Activated T-helper 17 cell treated with anti-CD3 and anti-CD28 coated beads, Interleukin-2, amount 50 U/mL, for 72 hours (primary cell): ENCODE measurements around the gene PRAF2. TPM values are rescaled to one million over a fixed set of nuclear protein-coding genes. Genes with fewer than 3 reads are reported as not detected.

Source experiments
- ATAC-seq: fragments of 150-1000 bp; cut with Tn5 transposase; replicated peaks from 2 replicates; pipeline ENCODE4 v1.10.0; 2021; ENCODE audit warnings: mild to moderate bottlenecking, moderate library complexity
- H3K27ac Mint-ChIP-seq: one replicate; pipeline ENCODE4 v1.8.0; 2022; ENCODE audit warnings: mixed read lengths
- H3K27me3 Mint-ChIP-seq: one replicate; pipeline ENCODE4 v1.8.0; 2022; ENCODE audit warnings: mixed read lengths
- H3K36me3 Mint-ChIP-seq: one replicate; pipeline ENCODE4 v1.8.0; 2022; ENCODE audit warnings: low read depth, mild to moderate bottlenecking, mixed read lengths
- H3K4me1 Mint-ChIP-seq: one replicate; pipeline ENCODE4 v1.8.0; 2022; ENCODE audit warnings: mixed read lengths
- H3K4me3 Mint-ChIP-seq: one replicate; pipeline ENCODE4 v1.8.0; 2022; ENCODE audit warnings: mild to moderate bottlenecking, mixed read lengths
- H3K9me3 Mint-ChIP-seq: one replicate; pipeline ENCODE4 v1.8.0; 2022; ENCODE audit warnings: mixed read lengths
- total RNA-seq, 2 donors: library from RNA; stranded (reverse); gene quantifications; one replicate each; pipeline ENCODE4 v1.2.3, GENCODE V29; 2022

Gene PRAF2
- total RNA-seq, 2 donors from 2014 or later, result 14.3 to 21.7 TPM

DNA sequence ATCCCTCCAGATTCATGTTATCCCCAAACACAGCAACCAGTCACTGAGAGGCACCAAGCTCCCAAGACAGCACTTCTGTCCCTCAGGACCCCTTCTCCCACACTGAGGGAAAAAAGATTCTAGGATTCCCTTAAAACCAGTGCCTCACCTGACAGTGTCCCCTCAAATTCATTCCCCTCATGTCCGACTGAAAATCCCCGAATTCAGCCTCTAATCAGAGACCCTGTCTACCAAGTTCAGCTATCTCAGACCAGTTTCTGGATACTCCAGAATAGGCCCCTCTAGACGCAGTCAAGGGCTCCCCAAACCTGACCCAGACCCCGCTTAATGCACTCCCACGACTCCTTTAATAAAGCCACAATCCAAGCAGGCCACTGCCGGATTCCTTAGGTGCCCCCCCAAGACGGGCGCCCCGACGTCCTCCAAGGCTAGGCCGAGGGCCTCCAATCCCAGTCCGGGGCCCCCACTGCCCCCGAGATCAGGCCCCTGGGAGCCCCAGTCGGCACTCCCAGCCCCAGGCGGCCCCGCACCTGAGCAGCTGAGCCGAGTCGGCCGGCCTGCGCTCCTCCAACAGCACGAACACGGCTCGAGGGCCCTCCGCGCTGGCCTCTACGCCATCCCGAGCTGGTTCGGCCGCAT lies 31.1 kb downstream of the PRAF2 start:
- Mint-ChIP-seq H3K4me1 (peaks cover 5% of the 10 kb centered on the region), H3K27me3 (no peaks in the 10 kb centered on the region), H3K36me3 (peaks cover 42% of the 10 kb centered on the region), H3K4me3 (peak overlapping the region; percentile 96), H3K9me3 (no peaks in the 10 kb centered on the region), H3K27ac (peak overlapping the region; percentile 93)
- ATAC-seq, result no peak

DNA sequence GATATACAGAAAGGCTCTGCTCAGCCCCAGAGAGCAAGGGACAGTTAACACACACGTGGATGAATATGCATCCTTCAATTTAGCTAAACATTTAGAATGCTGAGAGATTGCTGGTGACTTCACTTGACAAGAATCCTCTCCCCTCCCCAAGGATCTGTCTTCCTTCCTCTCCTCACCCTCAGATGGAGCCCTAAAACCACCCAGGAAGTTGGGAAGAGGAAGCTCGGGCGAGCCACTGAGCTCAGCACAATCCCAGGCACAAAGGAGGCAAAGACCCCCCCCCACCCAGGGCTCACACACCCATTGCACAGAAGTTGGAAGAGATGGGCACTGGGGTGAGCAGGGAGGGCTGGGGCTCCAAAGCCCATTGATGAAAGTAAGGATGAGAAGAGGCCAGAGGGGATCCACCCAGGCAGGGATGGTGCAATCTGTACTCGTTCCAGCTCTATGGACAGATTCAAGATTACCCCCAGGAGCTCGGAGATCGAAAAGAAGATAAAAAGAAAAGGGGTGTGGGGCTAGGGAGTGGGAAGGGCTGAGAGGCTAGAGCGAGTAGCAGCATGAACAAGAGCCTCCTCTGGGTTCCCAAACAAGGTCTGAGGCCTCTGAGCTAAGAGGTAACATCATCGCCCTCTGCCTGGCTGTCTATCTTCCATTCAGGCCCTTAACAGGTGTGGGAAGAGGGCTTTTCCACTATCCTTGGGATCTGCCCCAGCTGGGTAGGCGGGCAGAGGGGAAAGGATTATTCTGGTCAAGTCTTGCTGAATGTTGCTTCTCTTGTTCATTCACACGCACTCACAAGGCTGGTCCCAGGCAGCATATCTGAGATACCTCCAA lies 31.8 kb downstream of the PRAF2 start:
- H3K36me3 Mint-ChIP-seq, result peaks cover 47% of the 10 kb centered on the region
- H3K9me3 Mint-ChIP-seq, result no peaks in the 10 kb centered on the region
- no peaks in the 10 kb centered on the region for H3K27me3 Mint-ChIP-seq
- peak overlapping the region; percentile 93 for H3K27ac Mint-ChIP-seq
- no peak for ATAC-seq
- peaks cover 5% of the 10 kb centered on the region for H3K4me1 Mint-ChIP-seq
- H3K4me3 Mint-ChIP-seq, result peak overlapping the region; percentile 96

DNA sequence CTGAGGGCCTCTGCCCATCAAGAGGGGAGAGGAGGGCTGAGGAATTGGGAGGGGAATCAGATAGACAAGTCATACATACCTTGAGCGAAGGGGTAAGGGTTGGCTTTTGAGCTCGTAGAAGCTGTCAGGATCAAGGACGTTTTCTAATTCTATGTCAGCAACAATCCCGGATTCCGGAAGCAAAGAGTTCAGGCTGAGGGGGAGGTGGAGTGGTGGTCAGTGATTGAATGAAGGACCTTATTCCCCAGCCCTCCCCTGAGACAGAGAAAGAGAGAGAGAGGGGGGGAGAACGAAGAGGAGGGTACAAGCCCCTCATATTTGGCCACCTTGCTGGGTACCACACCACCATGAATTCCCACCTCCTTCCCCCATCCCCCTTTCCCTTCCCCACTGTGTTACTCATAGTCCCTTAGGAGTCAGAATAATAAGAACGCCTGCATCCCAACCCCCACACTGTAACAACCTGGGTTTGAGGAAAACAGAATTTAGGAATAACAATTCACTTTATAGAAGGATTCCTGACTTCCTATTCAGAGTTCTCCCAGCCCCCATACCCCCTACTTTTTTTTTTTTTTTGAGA lies 33.3 kb downstream of the PRAF2 start:
- peaks cover 47% of the 10 kb centered on the region for H3K36me3 Mint-ChIP-seq
- peaks cover 5% of the 10 kb centered on the region for H3K4me1 Mint-ChIP-seq
- H3K27me3 Mint-ChIP-seq, result no peaks in the 10 kb centered on the region
- H3K27ac Mint-ChIP-seq, result peak overlapping the region; percentile 52
- no peaks in the 10 kb centered on the region for H3K9me3 Mint-ChIP-seq
- ATAC-seq, result no peak
- peak overlapping the region; percentile 96 for H3K4me3 Mint-ChIP-seq

DNA sequence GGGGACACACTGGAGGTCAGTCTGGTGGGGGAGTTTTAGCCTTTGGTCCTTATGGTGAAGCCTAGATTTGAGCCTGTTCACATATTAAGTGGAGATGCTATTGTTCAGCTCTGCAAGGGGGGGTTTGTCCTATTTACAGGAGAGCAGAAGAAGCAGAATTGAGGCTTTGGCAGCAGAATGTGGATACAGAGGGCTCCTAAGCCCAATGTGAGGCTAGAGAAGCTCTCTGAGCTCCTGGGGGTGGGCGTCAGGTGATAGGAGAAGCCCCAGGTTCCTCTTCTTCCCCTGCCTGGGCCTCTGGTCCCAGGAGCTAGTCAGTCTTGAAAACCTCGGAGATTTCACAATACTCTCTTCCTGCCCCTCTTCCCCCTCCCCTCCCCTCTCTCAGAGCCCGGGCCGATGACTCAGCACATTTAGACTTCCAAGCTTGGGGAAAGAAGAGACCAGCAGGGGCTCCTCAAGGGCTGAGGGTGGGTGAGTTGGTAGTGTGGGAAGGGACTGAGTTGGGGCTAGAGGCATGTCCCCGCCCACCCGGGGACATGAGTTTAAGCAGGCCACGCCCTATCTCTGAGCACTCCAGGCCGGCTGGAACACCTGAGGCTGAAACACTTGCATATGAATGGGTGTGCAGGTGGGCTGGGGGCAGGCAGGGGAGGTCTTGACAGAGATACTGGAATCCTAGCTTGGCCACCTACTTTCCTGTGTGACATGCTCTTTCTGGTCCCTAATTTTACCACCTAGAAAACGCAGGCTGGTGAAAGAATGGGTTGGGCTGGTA lies 34.0 kb downstream of the PRAF2 start:
- peaks cover 50% of the 10 kb centered on the region for H3K36me3 Mint-ChIP-seq
- ATAC-seq, result no peak

DNA sequence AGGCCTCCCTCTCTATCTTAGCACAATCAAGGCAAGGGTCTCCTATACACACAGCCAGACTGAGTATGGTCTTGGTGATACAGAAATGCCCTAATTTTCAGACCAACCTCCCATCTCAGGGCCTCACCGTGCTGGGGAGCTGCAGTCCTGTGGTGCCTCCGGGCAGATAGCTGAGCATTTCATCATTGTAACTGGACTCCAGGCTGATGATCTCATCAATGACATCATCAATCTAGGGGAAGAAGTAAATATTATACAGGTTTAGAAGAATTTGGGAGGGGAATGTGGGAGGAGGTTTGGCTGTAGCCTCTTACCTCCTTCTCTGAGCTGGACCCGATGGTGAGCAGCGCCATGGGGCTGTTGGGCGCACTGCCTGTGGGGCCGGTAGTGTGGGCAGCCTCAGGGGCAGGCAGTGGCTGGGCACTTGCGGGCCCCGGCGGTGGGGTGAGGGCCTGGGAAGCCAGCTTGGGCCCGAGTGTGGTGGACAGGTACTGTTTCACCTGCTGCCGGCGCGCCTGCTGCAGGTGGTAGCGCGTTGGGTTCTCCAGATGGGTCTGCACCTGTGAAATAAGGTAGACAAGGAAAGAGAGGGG lies 35.8 kb downstream of the PRAF2 start:
- H3K27me3 Mint-ChIP-seq, result no peaks in the 10 kb centered on the region
- H3K9me3 Mint-ChIP-seq, result no peaks in the 10 kb centered on the region
- H3K27ac Mint-ChIP-seq, result no peak overlapping the region
- ATAC-seq, result no peak
- H3K4me1 Mint-ChIP-seq, result peaks cover 5% of the 10 kb centered on the region
- H3K4me3 Mint-ChIP-seq, result no peak overlapping the region
- peaks cover 68% of the 10 kb centered on the region for H3K36me3 Mint-ChIP-seq

More for the DNA sequence above, 34.0 kb downstream of the PRAF2 start:
- H3K9me3 Mint-ChIP-seq, result no peaks in the 10 kb centered on the region
- peak overlapping the region; percentile 96 for H3K4me3 Mint-ChIP-seq
- H3K27ac Mint-ChIP-seq, result peak overlapping the region; percentile 52
- no peaks in the 10 kb centered on the region for H3K27me3 Mint-ChIP-seq
- peaks cover 5% of the 10 kb centered on the region for H3K4me1 Mint-ChIP-seq

- no peak overlapping the region for H3K4me3 Mint-ChIP-seq
- H3K9me3 Mint-ChIP-seq, result no peaks in the 10 kb centered on the region
- H3K36me3 Mint-ChIP-seq, result peaks cover 53% of the 10 kb centered on the region
- no peak overlapping the region for H3K27ac Mint-ChIP-seq
- no peaks in the 10 kb centered on the region for H3K4me1 Mint-ChIP-seq
- no peak for ATAC-seq
- H3K27me3 Mint-ChIP-seq, result no peaks in the 10 kb centered on the region
Measured at GRCh38 chrX:49030283-49030682, 43.5 kb downstream of the PRAF2 start.

DNA sequence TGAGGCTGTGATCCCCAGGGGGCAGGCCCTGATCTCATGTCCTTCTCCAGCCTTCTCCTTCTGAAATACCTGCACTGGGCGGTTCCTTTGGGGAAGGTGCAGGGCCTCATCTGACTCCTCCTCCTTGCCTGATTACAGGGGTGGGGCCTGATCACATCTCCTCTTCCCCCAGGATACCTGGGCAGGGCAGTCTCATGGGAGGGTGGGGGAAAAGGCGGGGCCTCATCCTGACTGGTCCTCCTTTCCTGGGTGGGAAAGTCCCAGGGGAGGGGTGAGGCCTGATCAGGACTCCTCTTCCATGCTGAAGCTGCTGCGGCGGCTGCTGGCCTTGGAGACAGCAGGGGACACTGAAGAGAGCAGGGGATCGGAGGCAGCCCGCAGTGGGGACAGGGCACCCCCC lies 43.9 kb downstream of the PRAF2 start:
- ATAC-seq, result no peak
- Mint-ChIP-seq H3K4me3 (no peak overlapping the region), H3K27me3 (no peaks in the 10 kb centered on the region), H3K9me3 (no peaks in the 10 kb centered on the region), H3K27ac (no peak overlapping the region), H3K4me1 (no peaks in the 10 kb centered on the region), H3K36me3 (peaks cover 51% of the 10 kb centered on the region)

Other genes starting within 250 kb of the PRAF2 start
- gene ERAS, start 247.5 kb downstream of the PRAF2 start, total RNA-seq, result under 1 TPM in 1 of 2 donors, not detected in 1; 0.26 TPM
- gene PCSK1N, start 238.4 kb downstream of the PRAF2 start, total RNA-seq, result 1 to 10 TPM; 3.7 to 4.7 TPM
- 10 to 100 TPM; 54.4 to 66.3 TPM for gene TIMM17B, start 176.2 kb downstream of the PRAF2 start, total RNA-seq
- 10 to 100 TPM; 62.6 to 95.7 TPM for gene PQBP1, start 176.1 kb downstream of the PRAF2 start, total RNA-seq
- 10 to 100 TPM; 24.6 to 32.8 TPM for gene SLC35A2, start 162.4 kb downstream of the PRAF2 start, total RNA-seq
- gene PIM2, start 155.0 kb downstream of the PRAF2 start, total RNA-seq, result 100 to 1,000 TPM; 350 to 648 TPM
- 100 to 1,000 TPM in 1 of 2 donors, 10 to 100 TPM in 1; 67.1 to 111 TPM for gene OTUD5, start 116.4 kb downstream of the PRAF2 start, total RNA-seq
- 10 to 100 TPM in 1 of 2 donors, 1 to 10 TPM in 1; 7.2 to 16.8 TPM for gene KCND1, start 102.2 kb downstream of the PRAF2 start, total RNA-seq
- 100 to 1,000 TPM in 1 of 2 donors, 10 to 100 TPM in 1; 88.0 to 126 TPM for gene GRIPAP1, start 71.7 kb downstream of the PRAF2 start, total RNA-seq
- gene TFE3, start 30.6 kb downstream of the PRAF2 start, total RNA-seq, result 10 to 100 TPM; 35.0 to 38.9 TPM
- 1 to 10 TPM; 6.9 to 7.3 TPM for gene CCDC120, start 15.0 kb downstream of the PRAF2 start, total RNA-seq
- 10 to 100 TPM; 40.6 to 44.5 TPM for gene WDR45, start 5.9 kb upstream of the PRAF2 start, total RNA-seq
- gene GPKOW, start 49.7 kb upstream of the PRAF2 start, total RNA-seq, result 10 to 100 TPM; 17.3 to 18.1 TPM
- gene MAGIX, start 88.8 kb upstream of the PRAF2 start, total RNA-seq, result 1 to 10 TPM; 1.5 to 3.7 TPM
- 100 to 1,000 TPM; 228 to 233 TPM for gene PLP2, start 97.9 kb upstream of the PRAF2 start, total RNA-seq
- gene PRICKLE3, start 112.4 kb upstream of the PRAF2 start, total RNA-seq, result 10 to 100 TPM; 19.8 to 45.3 TPM
- 10 to 100 TPM; 16.6 to 53.4 TPM for gene SYP, start 126.2 kb upstream of the PRAF2 start, total RNA-seq
- 1 to 10 TPM in 1 of 2 donors, under 1 TPM in 1; 0.82 to 6.2 TPM for gene CACNA1F, start 159.3 kb upstream of the PRAF2 start, total RNA-seq
- 10 to 100 TPM; 21.7 to 33.0 TPM for gene CCDC22, start 161.5 kb upstream of the PRAF2 start, total RNA-seq
- 100 to 1,000 TPM in 1 of 2 donors, 10 to 100 TPM in 1; 80.4 to 109 TPM for gene FOXP3, start 190.7 kb upstream of the PRAF2 start, total RNA-seq
- gene PPP1R3F, start 195.8 kb upstream of the PRAF2 start, total RNA-seq, result 1 to 10 TPM; 6.6 to 8.8 TPM
- not detected for gene GAGE10, start 229.6 kb upstream of the PRAF2 start, total RNA-seq
- gene GAGE12J, start 248.0 kb upstream of the PRAF2 start, total RNA-seq, result not detected